Colonic mucosa (tissue), 4 donors: Measurements from ENCODE around the gene SDHA. TPM values are rescaled to one million over a fixed set of nuclear protein-coding genes. Genes with fewer than 3 reads are reported as not detected.
"Not testable (repeated sequence)": the region's sequence is repeated elsewhere in the genome, so short reads cannot be mapped to it uniquely, and the experiment has no call there.

ENCODE experiments used
- DNase-seq: peaks from one replicate; pipeline ENCODE4 v3.0.0-alpha.2; 2020
- H3K27ac ChIP-seq: fragments of 200-600 bp; one replicate; pipeline ENCODE4 v1.8.0; 2021
- H3K27me3 ChIP-seq: fragments of 200-600 bp; one replicate; pipeline ENCODE4 v1.8.0; 2021
- H3K36me3 ChIP-seq: fragments of 200-600 bp; one replicate; pipeline ENCODE4 v1.8.0; 2021
- H3K4me1 ChIP-seq: fragments of 200-600 bp; one replicate; pipeline ENCODE4 v1.8.0; 2021; ENCODE audit warnings: mild to moderate bottlenecking
- H3K4me3 ChIP-seq: fragments of 200-600 bp; one replicate; pipeline ENCODE4 v1.8.0; 2021
- H3K9ac ChIP-seq, 2 donors: one replicate each; pipeline ENCODE4 v1.7.0; 2013; ENCODE audit warnings: control low read depth in 2 of 2, low read depth in 2 of 2, low read length in 2 of 2
- H3K9me3 ChIP-seq: fragments of 200-600 bp; one replicate; pipeline ENCODE4 v1.8.0; 2021
- intact Hi-C: fragments of 100-400 bp; cut with DNase I; formaldehyde crosslinking; loops from one replicate; pipeline ENCODE4 v1.14.1; 2022
- total RNA-seq, 2 donors: library from RNA; stranded (reverse); fragmentation: NEBNext Ultra II Directional in 1 of 2; extraction: Animal tissue kit (Norgen Biotek cat#: 25700) in 1 of 2; gene quantifications; one replicate each; pipeline ENCODE4 v1.2.1, GENCODE V29; 2021
- TF ChIP-seq, protein P1 (sequence below): fragments of 200-600 bp; IDR thresholded peaks from one replicate; pipeline ENCODE4 v1.8.0; 2022; ENCODE audit warnings: antibody characterized with exemption, mild to moderate bottlenecking
- donor health status: healthy.
- donor health status: DM: no; HTN: no; CAD: no.
- donor health status: DM: no; HTN: no; CAD: no.

SDHA gene
- total RNA-seq, 2 donors from 2014 or later: 285 to 414 TPM

DNA sequence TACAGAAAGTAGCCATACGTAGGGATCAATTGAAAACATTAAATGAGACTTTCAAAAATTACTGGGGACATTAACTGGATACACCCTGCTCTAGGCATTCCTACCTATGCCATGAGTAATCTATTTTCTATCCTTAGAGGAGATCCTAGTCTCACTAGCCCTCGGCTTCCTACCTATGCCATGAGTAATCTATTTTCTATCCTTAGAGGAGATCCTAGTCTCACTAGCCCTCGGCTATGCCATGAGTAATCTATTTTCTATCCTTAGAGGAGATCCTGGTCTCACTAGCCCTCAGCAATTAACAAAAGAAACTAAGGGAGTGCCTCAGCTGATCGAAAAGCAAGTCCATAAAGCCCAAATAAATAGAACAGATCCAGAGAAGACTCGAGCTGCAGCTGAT, 27.6 kb downstream of the SDHA start:
- H3K27ac ChIP-seq, H3K9ac ChIP-seq, H3K9me3 ChIP-seq, intact Hi-C loops, H3K4me1 ChIP-seq, H3K27me3 ChIP-seq, H3K4me3 ChIP-seq, DNase-seq: not testable (repeated sequence)
- H3K36me3 ChIP-seq: peaks cover 20% of the 10 kb centered on the region

DNA sequence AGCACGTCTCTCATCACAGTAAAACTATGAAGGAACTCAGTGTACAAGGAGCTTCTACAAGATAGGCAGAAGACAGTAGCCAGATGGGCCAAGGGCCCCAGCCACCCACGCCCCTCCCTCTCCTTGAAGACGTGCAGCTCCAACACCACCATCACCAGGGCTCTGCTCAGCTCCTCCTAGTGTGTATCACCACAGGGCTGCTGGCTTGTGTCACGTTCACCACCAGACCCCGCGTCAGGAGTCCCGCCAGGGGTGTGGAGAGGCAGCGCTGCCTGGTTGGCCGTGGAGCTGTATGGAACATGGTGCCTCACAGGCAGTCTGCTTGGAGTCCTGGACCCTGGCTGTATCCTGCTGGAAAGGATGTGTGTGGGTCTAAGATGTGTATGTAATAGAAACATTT, 32.3 kb downstream of the SDHA start:
- H3K27me3 ChIP-seq, H3K4me3 ChIP-seq, intact Hi-C loops, H3K36me3 ChIP-seq, DNase-seq, H3K4me1 ChIP-seq, H3K27ac ChIP-seq, H3K9me3 ChIP-seq, H3K9ac ChIP-seq: not testable (repeated sequence)

DNA sequence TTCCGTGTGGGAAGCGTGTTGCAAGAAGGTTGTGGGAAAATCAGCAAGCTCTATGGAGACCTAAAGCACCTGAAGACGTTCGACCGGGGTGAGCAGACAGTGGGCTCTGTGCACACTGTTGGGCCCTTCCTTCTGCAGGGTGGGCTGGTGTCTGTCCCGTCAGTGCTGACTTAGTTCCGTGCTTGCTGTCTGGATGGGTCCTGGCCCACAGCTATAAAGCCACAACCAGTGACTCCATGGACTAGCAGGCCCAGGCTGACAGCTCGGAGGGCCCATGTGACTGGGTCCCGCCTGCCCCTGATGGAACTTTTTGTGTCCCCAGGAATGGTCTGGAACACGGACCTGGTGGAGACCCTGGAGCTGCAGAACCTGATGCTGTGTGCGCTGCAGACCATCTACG, 32.9 kb downstream of the SDHA start:
- H3K4me3 ChIP-seq, H3K36me3 ChIP-seq, DNase-seq, H3K27me3 ChIP-seq, H3K4me1 ChIP-seq, H3K27ac ChIP-seq, H3K9ac ChIP-seq, H3K9me3 ChIP-seq, intact Hi-C loops: not testable (repeated sequence)

DNA sequence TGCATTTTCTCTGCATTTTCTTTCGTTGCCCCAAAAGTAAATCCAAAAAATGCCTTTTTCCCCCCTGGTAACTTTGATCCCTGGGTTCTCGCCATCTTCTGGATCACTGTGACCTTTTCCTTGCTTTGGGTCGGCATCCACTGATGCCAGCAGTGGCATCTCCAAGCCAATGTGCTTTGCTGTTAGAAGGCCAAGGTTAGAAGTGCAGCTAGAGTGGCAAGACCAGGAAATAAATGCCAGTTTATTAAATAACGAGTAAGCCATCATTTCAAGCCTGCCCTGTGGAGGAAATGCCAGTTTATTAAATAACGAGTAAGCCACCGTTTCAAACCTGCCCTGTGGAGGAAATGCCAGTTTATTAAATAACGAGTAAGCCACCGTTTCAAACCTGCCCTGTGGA, 33.4 kb downstream of the SDHA start:
- H3K4me1 ChIP-seq, H3K27me3 ChIP-seq, H3K9me3 ChIP-seq, DNase-seq, intact Hi-C loops, H3K4me3 ChIP-seq, H3K9ac ChIP-seq, H3K36me3 ChIP-seq, H3K27ac ChIP-seq: not testable (repeated sequence)

DNA sequence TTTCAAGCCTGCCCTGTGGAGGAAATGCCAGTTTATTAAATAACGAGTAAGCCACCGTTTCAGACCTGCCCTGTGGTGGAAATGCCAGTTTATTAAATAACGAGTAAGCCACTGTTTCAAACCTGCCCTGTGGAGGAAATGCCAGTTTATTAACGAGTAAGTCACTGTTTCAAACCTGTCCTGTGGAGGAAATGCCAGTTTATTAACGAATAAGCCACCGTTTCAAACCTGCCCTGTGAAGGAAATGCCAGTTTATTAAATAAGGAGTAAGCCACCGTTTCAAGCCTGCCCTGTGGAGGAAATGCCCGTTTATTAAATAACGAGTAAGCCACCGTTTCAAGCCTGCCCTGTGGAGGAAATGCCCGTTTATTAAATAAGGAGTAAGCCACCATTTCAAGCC, 33.9 kb downstream of the SDHA start:
- intact Hi-C loops, DNase-seq, H3K27me3 ChIP-seq, H3K9me3 ChIP-seq, H3K9ac ChIP-seq, H3K4me3 ChIP-seq, H3K27ac ChIP-seq, H3K4me1 ChIP-seq, H3K36me3 ChIP-seq: not testable (repeated sequence)

DNA sequence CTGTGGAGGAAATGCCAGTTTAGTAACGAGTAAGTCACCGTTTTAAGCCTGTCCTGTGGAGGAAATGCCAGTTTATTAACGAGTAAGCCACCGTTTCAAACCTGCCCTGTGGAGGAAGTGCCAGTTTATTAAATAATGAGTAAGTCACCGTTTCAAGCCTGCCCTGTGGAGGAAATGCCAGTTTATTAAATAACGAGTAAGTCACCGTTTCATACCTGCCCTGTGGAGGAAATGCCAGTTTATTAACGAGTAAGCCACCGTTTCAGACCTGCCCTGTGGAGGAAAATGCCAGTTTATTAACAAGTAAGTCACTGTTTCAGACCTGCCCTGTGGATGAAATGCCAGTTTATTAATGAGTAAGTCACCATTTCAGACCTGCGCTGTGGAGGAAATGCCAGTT, 34.4 kb downstream of the SDHA start:
- DNase-seq: no peak
- TF ChIP-seq, protein P1, sequence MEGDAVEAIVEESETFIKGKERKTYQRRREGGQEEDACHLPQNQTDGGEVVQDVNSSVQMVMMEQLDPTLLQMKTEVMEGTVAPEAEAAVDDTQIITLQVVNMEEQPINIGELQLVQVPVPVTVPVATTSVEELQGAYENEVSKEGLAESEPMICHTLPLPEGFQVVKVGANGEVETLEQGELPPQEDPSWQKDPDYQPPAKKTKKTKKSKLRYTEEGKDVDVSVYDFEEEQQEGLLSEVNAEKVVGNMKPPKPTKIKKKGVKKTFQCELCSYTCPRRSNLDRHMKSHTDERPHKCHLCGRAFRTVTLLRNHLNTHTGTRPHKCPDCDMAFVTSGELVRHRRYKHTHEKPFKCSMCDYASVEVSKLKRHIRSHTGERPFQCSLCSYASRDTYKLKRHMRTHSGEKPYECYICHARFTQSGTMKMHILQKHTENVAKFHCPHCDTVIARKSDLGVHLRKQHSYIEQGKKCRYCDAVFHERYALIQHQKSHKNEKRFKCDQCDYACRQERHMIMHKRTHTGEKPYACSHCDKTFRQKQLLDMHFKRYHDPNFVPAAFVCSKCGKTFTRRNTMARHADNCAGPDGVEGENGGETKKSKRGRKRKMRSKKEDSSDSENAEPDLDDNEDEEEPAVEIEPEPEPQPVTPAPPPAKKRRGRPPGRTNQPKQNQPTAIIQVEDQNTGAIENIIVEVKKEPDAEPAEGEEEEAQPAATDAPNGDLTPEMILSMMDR: no peak
- no peaks in the 10 kb centered on the region for H3K9me3 ChIP-seq
- H3K4me1 ChIP-seq: no peaks in the 10 kb centered on the region
- H3K27ac ChIP-seq: no peak overlapping the region
- no peak overlapping the region for H3K4me3 ChIP-seq
- intact Hi-C loops: no loop called here
- no peaks in the 10 kb centered on the region for H3K27me3 ChIP-seq
- H3K36me3 ChIP-seq: peaks cover 9% of the 10 kb centered on the region
- no peak overlapping the region for H3K9ac ChIP-seq

DNA sequence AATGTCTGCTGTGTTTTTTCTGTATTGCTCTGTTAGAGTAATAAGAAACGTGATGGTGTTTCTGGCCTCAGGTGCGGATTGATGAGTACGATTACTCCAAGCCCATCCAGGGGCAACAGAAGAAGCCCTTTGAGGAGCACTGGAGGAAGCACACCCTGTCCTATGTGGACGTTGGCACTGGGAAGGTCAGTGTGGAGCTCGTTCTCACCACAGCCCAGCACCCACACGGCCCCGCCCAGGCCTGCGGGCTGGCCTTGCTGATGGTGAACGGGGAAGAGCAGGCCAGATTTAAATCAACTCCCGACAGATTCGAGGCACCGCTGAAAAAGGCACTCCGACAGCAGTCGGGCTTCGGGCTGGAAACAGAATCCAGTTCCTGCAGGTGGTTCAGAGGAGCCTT, 36.2 kb downstream of the SDHA start:
- H3K27ac ChIP-seq, H3K36me3 ChIP-seq, H3K9me3 ChIP-seq, H3K4me3 ChIP-seq, H3K4me1 ChIP-seq, intact Hi-C loops, H3K9ac ChIP-seq, DNase-seq, H3K27me3 ChIP-seq: not testable (repeated sequence)

DNA sequence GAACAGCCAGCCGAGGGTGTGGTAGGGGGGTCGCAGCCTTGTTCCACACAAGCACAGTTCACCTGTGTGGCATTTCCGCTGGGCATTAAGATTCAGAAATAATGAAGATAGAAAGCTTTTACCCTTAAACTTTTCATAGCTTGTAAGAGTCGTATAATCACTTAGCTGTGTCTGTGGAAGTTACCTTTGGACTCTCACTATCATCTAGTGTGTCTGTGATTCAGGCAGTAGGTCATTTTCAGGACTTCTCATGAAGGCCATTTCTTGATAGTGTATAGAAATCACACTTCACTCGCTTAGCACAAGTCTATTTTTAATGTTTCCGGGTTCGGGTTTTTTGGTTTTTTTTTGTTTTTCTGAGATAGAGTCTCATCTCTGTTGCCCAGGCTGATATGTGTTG, 37.0 kb downstream of the SDHA start:
- H3K36me3 ChIP-seq, H3K4me3 ChIP-seq, H3K27ac ChIP-seq, H3K4me1 ChIP-seq, H3K27me3 ChIP-seq, intact Hi-C loops, H3K9me3 ChIP-seq, DNase-seq, H3K9ac ChIP-seq: not testable (repeated sequence)

DNA sequence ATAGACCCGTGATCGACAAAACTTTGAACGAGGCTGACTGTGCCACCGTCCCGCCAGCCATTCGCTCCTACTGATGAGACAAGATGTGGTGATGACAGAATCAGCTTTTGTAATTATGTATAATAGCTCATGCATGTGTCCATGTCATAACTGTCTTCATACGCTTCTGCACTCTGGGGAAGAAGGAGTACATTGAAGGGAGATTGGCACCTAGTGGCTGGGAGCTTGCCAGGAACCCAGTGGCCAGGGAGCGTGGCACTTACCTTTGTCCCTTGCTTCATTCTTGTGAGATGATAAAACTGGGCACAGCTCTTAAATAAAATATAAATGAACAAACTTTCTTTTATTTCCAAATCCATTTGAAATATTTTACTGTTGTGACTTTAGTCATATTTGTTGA, 38.2 kb downstream of the SDHA start:
- H3K9ac ChIP-seq, H3K36me3 ChIP-seq, H3K9me3 ChIP-seq, H3K4me3 ChIP-seq, H3K27me3 ChIP-seq, H3K4me1 ChIP-seq, DNase-seq, intact Hi-C loops, H3K27ac ChIP-seq: not testable (repeated sequence)

DNA sequence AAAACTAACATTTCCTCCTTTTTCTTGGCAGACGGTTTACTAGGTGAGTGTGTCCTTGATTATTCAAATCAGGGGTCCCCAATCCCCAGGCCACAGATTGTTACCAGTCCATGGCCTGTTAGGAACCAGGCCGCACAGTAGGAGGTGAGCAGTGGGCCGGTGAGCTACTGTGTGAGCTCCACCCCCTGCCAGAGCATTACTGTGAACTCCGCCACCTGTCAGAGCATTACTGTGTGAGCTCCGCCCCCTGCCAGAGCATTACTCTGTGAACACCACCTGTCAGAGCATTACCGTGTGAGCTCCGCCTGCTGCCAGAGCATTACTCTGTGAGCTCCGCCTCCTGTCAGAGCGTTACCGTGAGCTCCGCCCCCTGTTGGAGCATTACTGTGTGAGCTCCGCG, 39.0 kb downstream of the SDHA start:
- Histone ChIP-seq H3K4me3 (no peak overlapping the region), H3K36me3 (no peaks in the 10 kb centered on the region), H3K27me3 (no peaks in the 10 kb centered on the region), H3K4me1 (no peaks in the 10 kb centered on the region), H3K27ac (no peak overlapping the region), H3K9ac (no peak overlapping the region), H3K9me3 (no peaks in the 10 kb centered on the region)
- DNase-seq: no peak
- intact Hi-C loops: no loop called here
- TF ChIP-seq, protein P1: no peak

DNA sequence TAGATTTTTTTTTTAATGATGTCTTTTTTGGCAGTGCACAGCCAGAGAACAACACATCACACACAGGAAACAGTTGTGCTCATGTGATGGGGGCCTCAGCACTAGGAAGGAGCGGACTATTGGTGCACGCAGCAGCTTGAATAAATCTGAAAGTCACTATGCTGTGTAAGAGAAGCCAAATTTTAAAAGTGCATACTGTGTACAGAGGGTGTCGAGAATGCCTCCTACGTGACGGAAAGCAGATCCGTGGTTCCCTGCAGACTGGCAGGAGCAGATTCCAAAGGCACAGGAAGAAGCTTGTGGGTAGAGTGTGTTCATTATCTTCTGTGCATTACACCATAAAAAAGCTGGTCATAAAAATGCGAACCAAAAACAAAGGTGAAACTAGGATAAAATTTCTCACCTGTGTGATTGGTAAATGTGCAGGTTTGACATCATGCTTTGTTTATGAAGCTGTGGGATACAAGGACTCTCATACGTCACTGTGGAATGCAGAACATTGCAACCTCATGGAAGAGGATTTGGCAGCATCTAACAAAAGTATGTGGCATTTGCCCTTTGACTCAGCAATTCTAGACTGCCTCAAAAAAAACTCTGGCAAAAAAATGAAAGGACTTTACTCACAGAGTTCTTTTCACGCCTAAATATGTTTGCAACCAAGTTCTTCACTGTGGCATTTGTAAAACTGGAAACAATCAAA, 45.3 kb downstream of the SDHA start:
- H3K36me3 ChIP-seq: not testable (repeated sequence)

More for the DNA sequence above, 45.3 kb downstream of the SDHA start:
- DNase-seq, H3K9me3 ChIP-seq, H3K4me1 ChIP-seq, intact Hi-C loops, H3K9ac ChIP-seq, H3K27ac ChIP-seq, H3K27me3 ChIP-seq, H3K4me3 ChIP-seq: not testable (repeated sequence)
